Fibroblast of pulmonary artery (primary cell): Measurements from ENCODE around the gene IER5.

Experiments used
- DNase-seq: peaks from one replicate; pipeline ENCODE4 v3.0.0-alpha.2; 2010; ENCODE audit warnings: low read depth
- H3K4me3 ChIP-seq: replicated peaks from 2 replicates; pipeline ENCODE4 v1.5.1; 2011; ENCODE audit warnings: low read depth, mild to moderate bottlenecking, control low read depth, low read length, moderate library complexity
- TF ChIP-seq, protein P1 (sequence below): IDR thresholded peaks from 2 replicates; pipeline ENCODE4 v1.5.1; 2011; ENCODE audit warnings: mild to moderate bottlenecking, control low read depth, low read length, inconsistent platforms; ENCODE audit errors: missing control alignments

The IER5 gene

DNA sequence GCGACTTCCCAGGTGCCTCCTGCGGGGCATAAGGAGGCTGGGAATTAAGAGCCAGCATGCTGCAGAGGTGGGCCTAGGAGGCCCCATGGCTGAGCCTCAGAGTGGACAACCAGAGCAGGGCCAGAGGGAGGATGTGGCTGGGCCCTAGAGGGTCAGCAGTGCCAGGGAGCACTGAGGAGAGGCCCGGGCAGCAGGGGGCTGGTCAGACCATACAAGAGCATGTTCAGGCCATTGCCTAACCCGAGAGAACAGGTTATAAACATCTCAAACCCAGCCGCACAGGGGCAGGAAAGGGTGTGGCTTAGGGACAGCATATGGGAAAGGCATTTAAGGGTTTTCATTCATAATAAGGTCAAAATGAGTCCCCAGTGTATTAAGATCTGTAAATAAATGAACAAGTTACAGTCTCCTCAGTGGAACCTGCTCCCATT is 51.1 kb downstream of the IER5 start:
- TF ChIP-seq, protein P1, sequence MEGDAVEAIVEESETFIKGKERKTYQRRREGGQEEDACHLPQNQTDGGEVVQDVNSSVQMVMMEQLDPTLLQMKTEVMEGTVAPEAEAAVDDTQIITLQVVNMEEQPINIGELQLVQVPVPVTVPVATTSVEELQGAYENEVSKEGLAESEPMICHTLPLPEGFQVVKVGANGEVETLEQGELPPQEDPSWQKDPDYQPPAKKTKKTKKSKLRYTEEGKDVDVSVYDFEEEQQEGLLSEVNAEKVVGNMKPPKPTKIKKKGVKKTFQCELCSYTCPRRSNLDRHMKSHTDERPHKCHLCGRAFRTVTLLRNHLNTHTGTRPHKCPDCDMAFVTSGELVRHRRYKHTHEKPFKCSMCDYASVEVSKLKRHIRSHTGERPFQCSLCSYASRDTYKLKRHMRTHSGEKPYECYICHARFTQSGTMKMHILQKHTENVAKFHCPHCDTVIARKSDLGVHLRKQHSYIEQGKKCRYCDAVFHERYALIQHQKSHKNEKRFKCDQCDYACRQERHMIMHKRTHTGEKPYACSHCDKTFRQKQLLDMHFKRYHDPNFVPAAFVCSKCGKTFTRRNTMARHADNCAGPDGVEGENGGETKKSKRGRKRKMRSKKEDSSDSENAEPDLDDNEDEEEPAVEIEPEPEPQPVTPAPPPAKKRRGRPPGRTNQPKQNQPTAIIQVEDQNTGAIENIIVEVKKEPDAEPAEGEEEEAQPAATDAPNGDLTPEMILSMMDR: no peak
- H3K4me3 ChIP-seq: no peak overlapping the region
- no peak for DNase-seq

DNA sequence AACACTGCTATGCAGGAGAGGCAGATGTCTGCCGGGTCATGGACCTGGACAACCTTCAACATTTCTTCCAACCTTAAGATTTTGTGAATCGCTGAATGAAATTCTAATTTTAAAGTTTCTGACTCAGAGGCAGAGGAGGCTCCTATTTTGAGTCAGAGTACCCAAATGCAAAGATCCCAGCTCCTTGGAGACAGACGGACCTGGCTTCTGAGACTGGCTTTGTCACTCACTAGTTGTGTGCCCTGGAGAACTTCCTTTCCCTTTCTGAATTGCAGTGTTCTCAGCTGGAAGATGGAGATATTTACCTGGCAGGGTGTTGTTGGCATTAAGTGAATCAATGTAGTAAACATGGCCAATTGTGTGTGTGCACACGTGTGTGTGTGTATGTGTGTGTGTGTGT is 51.9 kb downstream of the IER5 start:
- TF ChIP-seq, protein P1: no peak
- no peak overlapping the region for H3K4me3 ChIP-seq
- no peak for DNase-seq

DNA sequence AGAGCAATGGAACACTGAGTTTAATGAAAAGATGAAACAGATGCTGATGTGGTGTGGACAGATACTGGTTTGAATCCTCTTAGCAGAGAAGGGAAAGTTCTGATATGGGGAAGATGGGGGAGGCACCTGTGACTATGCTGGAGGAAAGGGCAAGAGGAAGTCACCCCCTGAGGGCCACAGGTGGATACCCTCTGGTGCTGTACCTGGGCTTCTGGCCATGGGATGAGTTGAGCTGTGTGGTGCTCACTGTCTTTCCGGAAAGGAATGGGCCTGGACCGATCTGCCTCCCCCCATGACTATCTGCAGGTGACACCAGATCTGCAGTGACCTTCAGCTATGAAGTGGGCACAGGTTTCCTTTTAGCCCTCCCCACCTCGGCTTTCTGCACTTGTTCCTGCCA is 52.4 kb downstream of the IER5 start:
- no peak overlapping the region for H3K4me3 ChIP-seq
- TF ChIP-seq, protein P1: no peak
- DNase-seq: no peak

DNA sequence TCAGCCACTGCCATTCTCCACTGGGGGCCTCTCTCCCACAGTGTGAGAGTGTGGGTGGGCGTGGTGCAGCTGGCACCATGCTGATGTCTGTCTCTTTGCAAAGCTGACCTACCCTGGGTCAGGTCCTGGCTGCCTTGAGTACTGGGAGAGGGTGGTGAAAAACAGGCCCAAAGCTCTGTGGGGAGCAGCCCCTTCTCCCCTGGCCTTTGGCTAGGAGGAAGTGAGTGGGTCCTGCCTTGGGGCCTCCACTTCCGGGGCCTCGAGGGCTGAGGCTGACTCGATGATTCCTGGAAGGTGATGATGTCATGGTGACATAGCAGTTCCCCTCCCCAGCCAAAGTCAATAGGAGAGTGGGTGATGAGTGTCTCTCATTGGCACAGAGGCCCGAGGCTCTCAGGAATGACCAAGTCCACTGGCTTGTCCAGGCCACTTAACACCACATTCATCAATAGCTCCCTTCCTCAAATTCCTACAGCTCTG is 53.0 kb downstream of the IER5 start:
- peak; percentile 78 for DNase-seq
- TF ChIP-seq, protein P1: no peak
- no peak overlapping the region for H3K4me3 ChIP-seq
